ENCODE data around the gene BPIFB6. TPM values are rescaled to one million over a fixed set of nuclear protein-coding genes. Genes with fewer than 3 reads are reported as not detected.

Gene BPIFB6
- total RNA-seq, 1 donor from 2014 or later: not detected

- Mint-ChIP-seq H3K36me3 (ENCODE audit: low read depth, unreplicated experiment) (no peaks in the 10 kb centered on the region), H3K9me3 (ENCODE audit: unreplicated experiment) (no peaks in the 10 kb centered on the region), H3K27me3 (ENCODE audit: unreplicated experiment) (peaks cover 2% of the 10 kb centered on the region), H3K4me1 (ENCODE audit: unreplicated experiment) (peaks cover 10% of the 10 kb centered on the region), H3K27ac (ENCODE audit: unreplicated experiment) (no peak overlapping the region), H3K4me3 (ENCODE audit: unreplicated experiment) (no peak overlapping the region)
- no peak for DNase-seq (ENCODE audit: low spot score)
- TF ChIP-seq CTCF (IDR thresholded peaks at IDR 0.05; ENCODE audit: unreplicated experiment): no peak
Measured at GRCh38 chr20:33059136-33059535, 27.7 kb downstream of the BPIFB6 start.

GRCh38 chr20:33059741-33060390 is 28.4 kb downstream of the BPIFB6 start:
- Mint-ChIP-seq H3K27me3 (ENCODE audit: unreplicated experiment) (peaks cover 2% of the 10 kb centered on the region), H3K4me3 (ENCODE audit: unreplicated experiment) (no peak overlapping the region), H3K36me3 (ENCODE audit: low read depth, unreplicated experiment) (no peaks in the 10 kb centered on the region), H3K9me3 (ENCODE audit: unreplicated experiment) (no peaks in the 10 kb centered on the region), H3K27ac (ENCODE audit: unreplicated experiment) (no peak overlapping the region), H3K4me1 (ENCODE audit: unreplicated experiment) (peaks cover 10% of the 10 kb centered on the region)
- no peak for TF ChIP-seq CTCF (IDR thresholded peaks at IDR 0.05; ENCODE audit: unreplicated experiment)
- no peak for DNase-seq (ENCODE audit: low spot score)

- Mint-ChIP-seq H3K27me3 (ENCODE audit: unreplicated experiment) (no peaks in the 10 kb centered on the region), H3K9me3 (ENCODE audit: unreplicated experiment) (no peaks in the 10 kb centered on the region), H3K4me1 (ENCODE audit: unreplicated experiment) (peaks cover 4% of the 10 kb centered on the region), H3K27ac (ENCODE audit: unreplicated experiment) (no peak overlapping the region), H3K36me3 (ENCODE audit: low read depth, unreplicated experiment) (no peaks in the 10 kb centered on the region), H3K4me3 (ENCODE audit: unreplicated experiment) (no peak overlapping the region)
- no peak for DNase-seq (ENCODE audit: low spot score)
- no peak for TF ChIP-seq CTCF (IDR thresholded peaks at IDR 0.05; ENCODE audit: unreplicated experiment)
Measured at GRCh38 chr20:33061658-33062028, 30.2 kb downstream of the BPIFB6 start.

GRCh38 chr20:33062105-33062824 is 30.8 kb downstream of the BPIFB6 start:
- DNase-seq (ENCODE audit: low spot score): no peak
- no peaks in the 10 kb centered on the region for H3K9me3 Mint-ChIP-seq (ENCODE audit: unreplicated experiment)
- TF ChIP-seq CTCF (IDR thresholded peaks at IDR 0.05; ENCODE audit: unreplicated experiment): no peak
- no peak overlapping the region for H3K27ac Mint-ChIP-seq (ENCODE audit: unreplicated experiment)
- no peaks in the 10 kb centered on the region for H3K27me3 Mint-ChIP-seq (ENCODE audit: unreplicated experiment)
- peaks cover 4% of the 10 kb centered on the region for H3K4me1 Mint-ChIP-seq (ENCODE audit: unreplicated experiment)
- no peak overlapping the region for H3K4me3 Mint-ChIP-seq (ENCODE audit: unreplicated experiment)
- no peaks in the 10 kb centered on the region for H3K36me3 Mint-ChIP-seq (ENCODE audit: low read depth, unreplicated experiment)

- Mint-ChIP-seq H3K27ac (ENCODE audit: unreplicated experiment) (no peak overlapping the region), H3K4me3 (ENCODE audit: unreplicated experiment) (no peak overlapping the region)
- TF ChIP-seq CTCF (IDR thresholded peaks at IDR 0.05; ENCODE audit: unreplicated experiment): no peak
Measured at GRCh38 chr20:33062825-33063149, 31.3 kb downstream of the BPIFB6 start.

More at GRCh38 chr20:33062825-33063149, 31.3 kb downstream of the BPIFB6 start:
- Mint-ChIP-seq H3K4me1 (ENCODE audit: unreplicated experiment) (peaks cover 4% of the 10 kb centered on the region), H3K27me3 (ENCODE audit: unreplicated experiment) (peaks cover 3% of the 10 kb centered on the region), H3K9me3 (ENCODE audit: unreplicated experiment) (no peaks in the 10 kb centered on the region), H3K36me3 (ENCODE audit: low read depth, unreplicated experiment) (no peaks in the 10 kb centered on the region)
- DNase-seq (ENCODE audit: low spot score): no peak
